COLO668 (cell line): ENCODE data around the gene HNRNPA0.
"Not testable (repeated sequence)": the region's sequence is repeated elsewhere in the genome, so short reads cannot be mapped to it uniquely, and the experiment has no call there.

Source experiments
- DNase-seq: peaks from one replicate; lab custom pipeline; 2025; ENCODE audit not compliant: unreplicated experiment; lab: John Stamatoyannopoulos, UW

Gene HNRNPA0

DNA sequence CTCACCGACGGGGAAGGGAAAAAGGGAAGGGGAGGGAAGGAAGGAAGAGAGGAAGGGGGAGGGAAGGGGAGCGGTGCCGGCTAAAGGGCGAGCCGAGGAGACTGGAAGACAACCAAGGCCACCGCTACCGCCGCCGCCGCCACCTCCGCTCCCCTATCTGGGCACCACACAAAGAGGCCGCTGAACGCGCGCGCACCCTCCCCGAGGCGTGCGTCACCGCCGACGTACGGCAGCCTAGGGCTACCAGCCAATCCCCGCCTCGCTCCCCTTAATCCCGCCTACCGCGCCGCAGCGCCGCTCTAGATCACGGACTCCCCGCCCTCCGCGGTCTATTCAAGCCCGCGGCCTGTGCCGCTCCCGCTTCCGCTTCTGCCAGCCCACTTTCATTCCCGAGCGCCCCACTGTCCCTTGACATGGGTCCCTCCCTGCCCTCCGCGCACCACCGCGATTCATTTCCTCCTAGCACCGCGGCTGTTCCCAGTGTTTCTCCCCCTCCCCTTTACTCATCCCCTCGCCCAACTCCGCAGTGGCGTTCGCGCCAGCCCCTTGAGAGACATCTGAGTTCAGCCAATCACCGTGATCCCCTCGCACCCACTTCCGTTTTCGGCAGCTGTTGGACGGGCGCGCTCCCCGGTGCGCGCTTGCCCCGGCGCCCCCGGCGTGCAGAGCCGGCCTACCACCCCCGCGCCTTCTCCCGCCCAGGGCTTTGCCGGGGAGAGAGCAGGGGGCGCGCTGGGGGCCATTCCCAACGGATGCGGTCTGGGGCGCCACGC is at the start of gene HNRNPA0:
HNRNPA0 (minus strand) TSS at position 176 of the 773 bp plus-strand sequence. CDS start 297 bp downstream, outside the sequence.
- peak; percentile 94 for DNase-seq

- no peak for DNase-seq
These were observed 48.4 kb upstream of the HNRNPA0 start for GRCh38 chr5:137802282-137803210.

DNA sequence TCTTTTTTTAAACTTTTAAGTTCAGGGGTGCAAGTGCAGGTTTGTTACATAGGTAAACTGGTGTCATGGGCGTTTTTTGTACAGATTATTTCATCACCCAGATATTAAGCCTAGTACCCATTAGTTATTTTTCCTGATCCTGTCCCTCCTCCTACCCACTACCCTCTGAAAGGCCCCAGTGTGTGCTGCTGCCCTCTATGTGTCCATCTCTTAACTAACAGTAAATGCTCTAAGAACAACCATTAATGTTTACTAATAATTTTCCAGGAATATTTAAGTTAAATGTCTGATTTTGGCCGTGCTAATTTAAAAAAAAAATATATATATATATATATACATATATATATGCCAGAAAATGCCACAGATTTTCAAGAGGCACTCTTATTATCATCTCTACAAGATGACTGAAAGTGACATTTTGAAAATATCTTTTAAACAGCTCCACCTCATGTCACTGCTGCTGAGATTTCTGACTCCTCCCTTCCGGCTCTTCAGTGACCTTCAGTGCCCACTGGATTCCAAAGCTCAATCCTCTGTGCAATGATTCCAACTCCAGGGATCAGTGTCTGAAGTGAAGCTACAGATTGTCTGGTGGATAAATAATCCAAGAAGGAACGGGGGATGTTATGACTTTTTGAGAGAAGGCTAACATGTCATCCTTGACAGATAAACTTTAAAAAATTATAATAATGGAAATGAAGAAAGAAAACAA is 46.7 kb upstream of the HNRNPA0 start:
- no peak for DNase-seq

- DNase-seq, result no peak
These were observed 42.1 kb upstream of the HNRNPA0 start for GRCh38 chr5:137796279-137796678.

DNA sequence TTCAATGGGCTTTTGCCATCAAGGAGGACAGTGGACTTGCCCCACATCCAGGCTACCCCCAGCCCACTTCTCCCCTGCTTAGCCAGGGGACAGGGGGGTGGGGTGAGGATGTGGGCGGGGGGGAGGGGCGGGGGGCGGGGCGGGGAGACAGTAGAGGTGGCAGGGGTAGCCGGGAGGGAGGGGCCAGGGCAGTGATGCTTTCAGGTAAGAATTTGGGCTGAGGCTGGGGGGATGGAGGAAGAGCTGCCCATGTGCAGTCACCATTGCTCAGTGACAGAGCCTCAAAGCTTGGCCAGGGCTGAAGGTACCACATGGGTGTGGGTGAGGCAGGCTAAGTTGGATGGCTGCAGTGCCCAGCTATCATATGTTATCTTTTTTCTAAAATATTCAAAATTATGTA is 40.7 kb upstream of the HNRNPA0 start:
- no peak for DNase-seq

GRCh38 chr5:137792303-137792702 is 38.1 kb upstream of the HNRNPA0 start:
- DNase-seq, result no peak

DNA sequence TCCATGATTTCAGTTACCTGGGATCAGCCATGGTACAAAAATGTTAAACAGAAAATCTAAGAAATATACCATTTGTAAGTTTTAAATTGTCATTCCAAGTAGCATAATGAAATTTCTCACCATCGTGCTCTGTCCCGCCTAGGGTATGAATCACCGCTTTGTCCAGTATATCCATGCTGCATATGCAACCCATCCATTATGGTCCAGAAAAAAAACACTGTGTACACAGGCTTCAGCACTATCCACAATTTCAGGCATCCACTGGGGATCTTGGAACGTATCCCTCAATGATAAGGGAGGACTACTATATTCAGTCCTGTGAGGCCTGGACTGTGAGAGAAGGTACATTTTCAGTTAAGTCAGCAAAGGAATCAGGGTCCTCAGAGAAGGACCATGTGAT is 37.6 kb upstream of the HNRNPA0 start:
- DNase-seq, result no peak

DNA sequence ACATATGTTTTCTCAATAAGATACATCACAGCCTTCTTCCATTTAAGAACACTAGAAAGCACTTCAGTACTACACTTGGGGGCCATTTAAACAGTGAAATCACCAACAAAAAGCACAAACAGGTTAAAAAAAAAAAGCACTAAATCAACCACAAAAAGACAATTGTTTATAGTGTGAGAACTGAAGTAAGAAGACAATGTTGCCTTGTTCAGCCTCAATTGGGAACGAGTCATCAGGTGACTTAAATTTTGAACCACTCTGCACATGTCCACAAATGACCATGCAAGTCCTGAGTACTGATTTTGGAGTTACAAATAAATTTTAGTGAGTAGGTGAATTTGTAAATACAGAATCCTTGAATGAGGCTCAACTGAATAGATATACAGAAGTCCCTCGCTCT is 37.2 kb upstream of the HNRNPA0 start:
- no peak for DNase-seq

- not testable (repeated sequence) for DNase-seq
These were observed 34.4 kb upstream of the HNRNPA0 start for GRCh38 chr5:137788560-137788959.

GRCh38 chr5:137782984-137783536 is 28.9 kb upstream of the HNRNPA0 start:
- no peak for DNase-seq

- no peak for DNase-seq
These were observed 27.9 kb upstream of the HNRNPA0 start for GRCh38 chr5:137782055-137782454.

DNA sequence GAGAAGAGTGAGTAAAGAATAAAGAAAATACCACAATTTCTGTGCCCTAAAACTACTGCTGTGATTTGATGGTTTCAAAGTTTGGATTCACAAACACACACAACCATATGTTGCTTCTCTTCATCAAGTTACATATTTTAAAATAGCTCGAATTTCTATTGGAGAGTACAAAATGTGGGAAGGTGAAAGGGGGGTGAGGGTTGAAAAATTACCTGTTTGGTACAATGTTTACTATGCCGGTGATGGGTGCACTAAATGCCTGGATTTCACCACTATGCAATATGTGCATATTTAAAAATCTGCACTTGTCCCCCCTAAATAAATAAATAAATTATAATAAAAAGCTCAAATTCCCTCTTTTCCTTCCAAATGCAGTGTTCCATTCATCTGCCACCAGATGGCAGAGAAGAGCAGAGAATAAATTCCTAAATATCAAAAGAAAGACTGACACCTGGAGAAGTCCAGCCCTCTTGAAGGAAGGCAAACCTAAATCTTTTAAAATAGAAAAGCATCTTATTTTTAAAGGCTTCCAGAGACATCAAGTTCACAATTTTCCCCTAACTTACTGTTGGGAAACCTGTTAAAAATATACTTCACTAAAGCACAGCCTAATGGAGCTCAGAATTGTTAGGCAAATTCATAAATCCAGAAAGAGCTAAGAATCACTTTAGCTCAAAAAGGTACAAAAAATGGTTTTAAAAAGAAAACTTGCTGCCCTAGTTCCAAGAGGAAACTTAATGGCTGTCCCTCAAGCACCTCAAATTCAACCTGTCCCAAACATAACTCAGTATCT is 24.8 kb upstream of the HNRNPA0 start:
- no peak for DNase-seq

DNA sequence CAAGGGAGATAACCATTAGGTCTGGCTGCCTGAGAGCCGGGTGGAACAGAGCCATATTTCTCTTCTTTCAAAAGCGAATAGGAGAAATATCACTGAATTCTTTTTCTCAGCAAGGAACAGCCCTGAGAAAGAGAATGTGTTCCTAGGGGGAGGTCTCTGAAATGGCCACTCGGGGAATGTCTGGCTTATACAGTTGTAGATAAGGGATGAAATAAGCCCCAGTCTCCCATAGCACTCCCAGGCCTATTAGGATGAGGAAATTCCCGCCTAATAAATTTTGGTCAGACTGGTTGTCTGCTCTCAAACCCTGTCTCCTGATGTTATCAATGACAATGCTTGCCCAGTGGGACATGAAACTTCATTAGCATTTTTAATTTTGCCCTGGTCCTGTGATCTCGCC is 13.8 kb upstream of the HNRNPA0 start:
- not testable (repeated sequence) for DNase-seq

- DNase-seq, result no peak
These were observed 7.4 kb upstream of the HNRNPA0 start for GRCh38 chr5:137761566-137761965.

DNA sequence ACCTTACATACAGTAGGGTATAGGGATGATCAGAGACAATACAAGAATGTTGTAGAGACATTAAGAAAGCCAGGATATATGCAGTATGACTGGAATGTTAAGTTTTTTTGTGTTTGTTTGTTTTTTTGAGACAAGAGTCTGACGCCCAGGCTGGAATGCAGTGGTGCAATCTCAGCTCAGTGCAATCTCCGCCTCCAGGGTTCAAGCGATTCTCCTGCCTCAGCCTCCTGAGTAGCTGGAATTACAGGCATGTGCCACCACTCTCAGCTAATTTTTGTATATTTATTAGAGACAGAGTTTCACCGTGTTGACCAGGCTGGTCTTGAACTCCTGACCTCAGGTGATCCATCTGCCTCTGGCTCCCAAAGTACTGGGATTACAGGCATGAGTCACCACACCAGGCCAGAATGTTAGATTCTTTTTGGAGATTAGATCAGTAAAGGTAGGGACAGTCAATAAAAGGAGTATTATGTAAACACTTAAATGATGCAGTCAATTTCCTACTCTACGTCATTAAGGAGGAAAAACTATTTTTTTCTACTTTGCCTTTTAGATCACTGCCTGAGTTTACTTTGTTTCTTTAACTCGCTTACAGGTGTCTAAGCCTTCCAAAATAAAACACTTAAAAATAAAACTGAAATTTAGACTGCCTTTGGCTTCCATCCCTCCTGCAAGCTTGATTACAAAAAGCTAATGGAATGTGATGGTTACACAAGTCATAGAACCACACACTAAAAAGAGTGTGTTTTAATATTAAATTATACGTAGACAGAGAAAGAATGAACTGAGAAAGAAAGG is 6.8 kb upstream of the HNRNPA0 start:
- DNase-seq, result no peak

DNA sequence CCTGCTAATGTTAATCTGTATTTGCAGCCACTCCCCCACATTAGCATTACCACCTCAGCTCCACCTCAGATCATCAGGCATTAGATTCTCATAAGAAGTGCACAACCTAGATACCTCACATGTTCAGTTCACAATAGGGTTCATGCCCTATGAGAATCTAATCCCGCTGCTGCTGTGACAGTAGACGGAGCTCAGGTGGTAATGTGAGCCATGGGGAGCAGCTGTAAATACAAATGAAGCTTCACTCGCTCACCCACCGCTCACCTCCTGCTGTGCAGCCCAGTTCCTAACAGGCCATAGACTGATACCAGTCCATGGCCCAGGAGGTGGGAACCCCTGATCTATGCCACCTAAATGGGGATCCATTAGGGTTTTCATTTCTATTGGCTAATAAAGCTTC is 6.1 kb upstream of the HNRNPA0 start:
- no peak for DNase-seq

DNA sequence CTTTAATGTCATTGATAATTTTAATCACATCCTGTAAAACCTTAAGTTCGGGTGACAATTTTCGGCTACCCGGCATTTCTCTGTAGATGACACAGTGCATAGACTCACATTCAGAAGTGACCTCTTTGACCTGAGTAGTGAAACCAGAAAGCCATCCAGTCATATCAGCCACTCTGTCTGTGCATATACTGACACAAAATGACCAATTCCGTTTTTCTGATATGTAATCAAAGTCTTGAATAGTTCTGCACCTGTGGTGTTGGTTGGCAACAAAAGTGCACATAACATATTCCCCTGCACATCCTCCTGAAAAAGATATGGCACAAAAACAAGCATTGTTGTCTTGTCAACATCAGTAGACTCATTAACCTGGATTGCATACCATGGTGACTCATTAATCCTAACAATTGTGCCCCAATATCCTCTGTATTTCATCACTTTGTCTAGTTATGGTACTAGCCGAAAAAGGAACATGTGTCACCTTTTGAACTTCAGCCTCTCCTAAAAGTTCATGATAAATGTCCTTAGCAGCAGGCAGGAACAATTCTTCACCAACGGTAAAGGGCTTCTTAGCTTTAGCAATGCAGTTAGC is 4.6 kb upstream of the HNRNPA0 start:
- no peak for DNase-seq

DNA sequence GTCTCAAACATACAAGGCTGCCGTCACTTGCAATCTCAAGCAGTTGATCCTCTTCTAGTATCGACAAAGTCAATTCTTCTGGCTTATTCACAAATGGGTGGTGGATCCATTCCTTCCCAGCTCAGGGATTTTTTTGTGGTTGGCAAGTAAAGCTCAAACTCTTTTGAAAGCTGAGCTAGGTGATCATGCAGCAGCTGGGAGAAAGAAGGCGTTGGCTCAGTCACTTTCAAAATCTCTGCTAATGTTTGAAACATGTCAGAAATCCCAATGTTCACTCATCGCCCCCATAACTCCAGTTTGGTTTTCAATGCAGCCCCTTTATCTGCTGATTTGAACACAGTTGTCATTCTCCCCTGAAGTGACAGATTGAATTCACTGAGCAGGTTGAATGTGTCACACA is 4.0 kb upstream of the HNRNPA0 start:
- DNase-seq, result no peak

- DNase-seq, result no peak
These were observed 3.5 kb upstream of the HNRNPA0 start for GRCh38 chr5:137757634-137758033.
